ENCODE measurements around the gene CLMP.
"Not testable (repeated sequence)": the region's sequence is repeated elsewhere in the genome, so short reads cannot be mapped to it uniquely, and the experiment has no call there.

The CLMP gene

GRCh38 chr11:123076484-123076883, 118.6 kb downstream of the CLMP start:
- DNase-seq, result no peak

- DNase-seq, result no peak
These were observed 121.5 kb downstream of the CLMP start for GRCh38 chr11:123073343-123074057.

- DNase-seq, result no peak
These were observed 122.3 kb downstream of the CLMP start for GRCh38 chr11:123072762-123073161.

- no peak for DNase-seq
These were observed 122.7 kb downstream of the CLMP start for GRCh38 chr11:123072332-123072761.

- DNase-seq, result no peak
These were observed 124.9 kb downstream of the CLMP start for GRCh38 chr11:123069908-123070821.

- DNase-seq, result no peak
These were observed 129.4 kb downstream of the CLMP start for GRCh38 chr11:123065621-123066020.

- DNase-seq, result no peak
These were observed 131.0 kb downstream of the CLMP start for GRCh38 chr11:123063826-123064657.

- DNase-seq, result no peak
These were observed 131.9 kb downstream of the CLMP start for GRCh38 chr11:123062892-123063825.

GRCh38 chr11:123062158-123062891, 132.7 kb downstream of the CLMP start:
- DNase-seq, result peak; percentile 88

GRCh38 chr11:123061403-123062157, 133.5 kb downstream of the CLMP start, which contains the start of gene HSPA8:
Gene HSPA8, minus strand, starts transcription at chr11:123062136. Its CDS starts 812 bp downstream, at chr11:123061324.
- no peak for DNase-seq

GRCh38 chr11:123060277-123061000, 134.6 kb downstream of the CLMP start:
- peak; percentile 64 for DNase-seq

GRCh38 chr11:123059041-123059920, 135.8 kb downstream of the CLMP start:
- DNase-seq, result not testable (repeated sequence)

GRCh38 chr11:123057661-123058305, 137.3 kb downstream of the CLMP start:
- DNase-seq, result no peak

GRCh38 chr11:123056835-123057491, 138.1 kb downstream of the CLMP start:
- DNase-seq, result no peak

GRCh38 chr11:123055191-123055901, 139.7 kb downstream of the CLMP start:
- no peak for DNase-seq

- peak; percentile 57 for DNase-seq
These were observed 140.6 kb downstream of the CLMP start for GRCh38 chr11:123054301-123055065.
